ENCODE measurements around the gene FHL3.

Gene FHL3

GRCh38 chr1:37947364-37947763 is 58.0 kb downstream of the FHL3 start:
- in situ Hi-C loops (cut with HindIII; ENCODE audit: low sequenced_read_pairs) = no loop called here

All from DLD1 (cell line).